GM19452 (cell line): ENCODE measurements around the gene RCC1.
"Not testable (repeated sequence)": the region's sequence is repeated elsewhere in the genome, so short reads cannot be mapped to it uniquely, and the experiment has no call there.

ENCODE experiments used
- ATAC-seq: cut with Tn5 transposase; IDR thresholded peaks from one replicate; pipeline ENCODE4 v1.9.1; 2021; ENCODE audit not compliant: unreplicated experiment

Gene RCC1

GRCh38 chr1:28505406-28506187, at the start of gene RCC1:
Gene RCC1, plus strand, starts transcription at chr1:28506043. Its CDS starts 23,824 bp downstream, at chr1:28529867.
- ATAC-seq: peak; percentile 74

- ATAC-seq: no peak
These were observed 49.8 kb upstream of the RCC1 start for GRCh38 chr1:28456078-28456477.

- no peak for ATAC-seq
These were observed 48.2 kb upstream of the RCC1 start for GRCh38 chr1:28457678-28458077.

- no peak for ATAC-seq
These were observed 47.3 kb upstream of the RCC1 start for GRCh38 chr1:28458237-28459228.

GRCh38 chr1:28466226-28466778, 39.5 kb upstream of the RCC1 start:
- no peak for ATAC-seq

GRCh38 chr1:28470146-28470545, 35.7 kb upstream of the RCC1 start:
- ATAC-seq: no peak

GRCh38 chr1:28479497-28479896, 26.3 kb upstream of the RCC1 start:
- ATAC-seq: not testable (repeated sequence)

- ATAC-seq: no peak
These were observed 25.5 kb upstream of the RCC1 start for GRCh38 chr1:28480308-28480707.

- ATAC-seq: no peak
These were observed 23.7 kb upstream of the RCC1 start for GRCh38 chr1:28482138-28482537.

GRCh38 chr1:28482702-28483101, 23.1 kb upstream of the RCC1 start:
- ATAC-seq: no peak

GRCh38 chr1:28494737-28495136, 11.1 kb upstream of the RCC1 start:
- ATAC-seq: no peak

- no peak for ATAC-seq
These were observed 6.3 kb upstream of the RCC1 start for GRCh38 chr1:28499553-28499952.

GRCh38 chr1:28501925-28502324, 3.9 kb upstream of the RCC1 start:
- ATAC-seq: no peak

GRCh38 chr1:28503117-28503516, 2.7 kb upstream of the RCC1 start:
- ATAC-seq: no peak

GRCh38 chr1:28506907-28507246, 1.0 kb downstream of the RCC1 start:
- ATAC-seq: no peak

GRCh38 chr1:28507247-28507645, 1.4 kb downstream of the RCC1 start:
- no peak for ATAC-seq

GRCh38 chr1:28507646-28508434, 2.0 kb downstream of the RCC1 start:
- no peak for ATAC-seq

GRCh38 chr1:28508435-28508754, 2.6 kb downstream of the RCC1 start:
- ATAC-seq: no peak

- no peak for ATAC-seq
These were observed 3.9 kb downstream of the RCC1 start for GRCh38 chr1:28509705-28510272.

- ATAC-seq: no peak
These were observed 4.6 kb downstream of the RCC1 start for GRCh38 chr1:28510273-28510969.
